Hippocampal formation (tissue), 2 donors: ENCODE data around the gene WDR75.

Experiments
- DNase-seq, 2 donors: peaks; one replicate each; lab custom pipeline; 2025; lab: John Stamatoyannopoulos, UW

Gene WDR75

GRCh38 chr2:189499137-189499536 lies 57.9 kb downstream of the WDR75 start:
- no peak for DNase-seq

- no peak for DNase-seq
These were observed 59.3 kb downstream of the WDR75 start for GRCh38 chr2:189500456-189501160.

GRCh38 chr2:189501487-189501886 lies 60.2 kb downstream of the WDR75 start:
- no peak for DNase-seq

GRCh38 chr2:189502714-189503113 lies 61.4 kb downstream of the WDR75 start:
- no peak for DNase-seq

- DNase-seq, result no peak
These were observed 63.0 kb downstream of the WDR75 start for GRCh38 chr2:189504238-189504637.

- no peak for DNase-seq
These were observed 64.2 kb downstream of the WDR75 start for GRCh38 chr2:189505492-189505891.

- DNase-seq, result no peak
These were observed 65.3 kb downstream of the WDR75 start for GRCh38 chr2:189506514-189506976.

- no peak for DNase-seq
These were observed 70.1 kb downstream of the WDR75 start for GRCh38 chr2:189511210-189511959.

- no peak for DNase-seq
These were observed 70.7 kb downstream of the WDR75 start for GRCh38 chr2:189511960-189512319.

GRCh38 chr2:189512879-189513278 lies 71.6 kb downstream of the WDR75 start:
- no peak for DNase-seq

GRCh38 chr2:189514104-189514503 lies 72.8 kb downstream of the WDR75 start:
- peak in 1 of 2 donors; percentile 12 for DNase-seq

- DNase-seq, result no peak
These were observed 74.0 kb downstream of the WDR75 start for GRCh38 chr2:189515264-189515663.

- DNase-seq, result no peak
These were observed 75.3 kb downstream of the WDR75 start for GRCh38 chr2:189516546-189516945.

GRCh38 chr2:189517847-189518535 lies 76.7 kb downstream of the WDR75 start:
- no peak for DNase-seq

- DNase-seq, result no peak
These were observed 78.5 kb downstream of the WDR75 start for GRCh38 chr2:189519631-189520387.

- DNase-seq, result no peak
These were observed 80.6 kb downstream of the WDR75 start for GRCh38 chr2:189521699-189522434.

- no peak for DNase-seq
These were observed 81.3 kb downstream of the WDR75 start for GRCh38 chr2:189522435-189523151.

GRCh38 chr2:189524746-189525145 lies 83.5 kb downstream of the WDR75 start:
- no peak for DNase-seq
